Upper lobe of left lung (tissue), 6 donors: ENCODE results near the gene KIF4A. TPM values are rescaled to one million over a fixed set of nuclear protein-coding genes. Genes with fewer than 3 reads are reported as not detected.
A peak's percentile ranks its signal among the peaks of the same experiment; 100 is the strongest.
"Not testable (repeated sequence)": the region's sequence is repeated elsewhere in the genome, so short reads cannot be mapped to it uniquely, and the experiment has no call there.

Experiments used
- ATAC-seq, 2 donors: fragments of 200-7000 bp; cut with Tn5 transposase; one replicate each; pipeline ENCODE4 v1.9.1; 2022; ENCODE audit warnings: mild to moderate bottlenecking in 2 of 2, moderate library complexity in 2 of 2; ENCODE audit not compliant: low FRiP score in 2 of 2
- DNase-seq, 2 donors: peaks; one replicate each; pipeline ENCODE4 v3.0.0-alpha.2; 2019 to 2020
- H3K27ac ChIP-seq, 4 donors: fragments of 200-600 bp; sonication (generic); one replicate each; pipeline ENCODE4 v1.5.1; 2016 to 2019
- H3K27me3 ChIP-seq, 4 donors: fragments of 200-600 bp; sonication (generic); one replicate each; pipeline ENCODE4 v1.5.1; 2017 to 2019
- H3K36me3 ChIP-seq, 4 donors: fragments of 200-600 bp; sonication (generic); one replicate each; pipeline ENCODE4 v1.5.1; 2016 to 2019
- H3K4me1 ChIP-seq, 4 donors: fragments of 200-600 bp; sonication (generic); one replicate each; pipeline ENCODE4 v1.5.1; 2018 to 2019
- H3K4me3 ChIP-seq, 4 donors: fragments of 200-600 bp; sonication (generic); one replicate each; pipeline ENCODE4 v1.5.1; 2017 to 2019; ENCODE audit warnings: mild to moderate bottlenecking in 2 of 4, moderate library complexity in 1 of 4
- H3K9me3 ChIP-seq, 4 donors: fragments of 200-600 bp; sonication (generic); one replicate each; pipeline ENCODE4 v1.5.1; 2018 to 2019
- EP300 ChIP-seq, 4 donors: sonication (generic); formaldehyde crosslinking; IDR thresholded peaks; one replicate each; pipeline ENCODE4 v1.5.1; 2017; ENCODE audit warnings: antibody characterized with exemption in 4 of 4, control low read depth in 2 of 4
- POLR2A ChIP-seq, 4 donors: fragments of 450-650 bp; IDR thresholded peaks; one replicate each; pipeline ENCODE4 v1.5.1; 2016 to 2017; ENCODE audit warnings: antibody characterized with exemption in 4 of 4, mild to moderate bottlenecking in 2 of 4
- POLR2AphosphoS5 ChIP-seq, 2 donors: sonication (generic); formaldehyde crosslinking; IDR thresholded peaks; one replicate each; pipeline ENCODE4 v1.5.1; 2017; ENCODE audit warnings: antibody characterized with exemption in 2 of 2
- WGBS, 2 donors: methylation state at CpG; one replicate each; pipeline ENCODE4 v1.1.5; 2017 to 2018; 5-methylcytosine and 5-hydroxymethylcytosine counted together
- total RNA-seq, 6 donors: library from RNA; depleted of rRNA in 4 of 6; stranded (reverse); fragments of >200 nt in 4 of 6; gene quantifications; one replicate each; pipeline versions ENCODE4 v1.1.0 to v1.2.1, GENCODE V29; 2016 to 2021
- TF ChIP-seq, protein P1 (sequence below), 6 experiments: fragments of 450-650 bp in 4 of 6; fragments of 200-600 bp in 2 of 6; sonication (generic) in 2 of 6; IDR thresholded peaks; one replicate each; pipeline ENCODE4 v1.5.1; 2016 to 2019; ENCODE audit warnings: antibody characterized with exemption in 6 of 6
- donor health status: DM: no; HTN: no; CAD: no; lungs with moderate emphysema.
- donor health status: DM: no; HTN: yes; CAD: no; lungs with severe emphysema.

Gene KIF4A
- total RNA-seq, 6 donors from 2014 or later, result under 0.01 to 2.6 (median 0.69) TPM

GRCh38 chrX:70262952-70263567 lies 26.8 kb upstream of the KIF4A start:
- Histone ChIP-seq H3K4me1 (no peaks in the 10 kb centered on the region), H3K4me3 (no peak overlapping the region), H3K27me3 (no peaks in the 10 kb centered on the region), H3K9me3 (no peaks in the 10 kb centered on the region), H3K36me3 (no peaks in the 10 kb centered on the region), H3K27ac (no peak overlapping the region)
- WGBS, 2 donors, result 21 to 25% methylated on average over 7 of the region's 7 CpGs
- DNase-seq (peak in 1 of 2 donors; percentile 36), ATAC-seq (peak in 1 of 2 donors; percentile 69)
- TF ChIP-seq EP300 (IDR thresholded peaks at IDR 0.05) (no peak), POLR2A (IDR thresholded peaks at IDR 0.05) (no peak)
- TF ChIP-seq, protein P1, sequence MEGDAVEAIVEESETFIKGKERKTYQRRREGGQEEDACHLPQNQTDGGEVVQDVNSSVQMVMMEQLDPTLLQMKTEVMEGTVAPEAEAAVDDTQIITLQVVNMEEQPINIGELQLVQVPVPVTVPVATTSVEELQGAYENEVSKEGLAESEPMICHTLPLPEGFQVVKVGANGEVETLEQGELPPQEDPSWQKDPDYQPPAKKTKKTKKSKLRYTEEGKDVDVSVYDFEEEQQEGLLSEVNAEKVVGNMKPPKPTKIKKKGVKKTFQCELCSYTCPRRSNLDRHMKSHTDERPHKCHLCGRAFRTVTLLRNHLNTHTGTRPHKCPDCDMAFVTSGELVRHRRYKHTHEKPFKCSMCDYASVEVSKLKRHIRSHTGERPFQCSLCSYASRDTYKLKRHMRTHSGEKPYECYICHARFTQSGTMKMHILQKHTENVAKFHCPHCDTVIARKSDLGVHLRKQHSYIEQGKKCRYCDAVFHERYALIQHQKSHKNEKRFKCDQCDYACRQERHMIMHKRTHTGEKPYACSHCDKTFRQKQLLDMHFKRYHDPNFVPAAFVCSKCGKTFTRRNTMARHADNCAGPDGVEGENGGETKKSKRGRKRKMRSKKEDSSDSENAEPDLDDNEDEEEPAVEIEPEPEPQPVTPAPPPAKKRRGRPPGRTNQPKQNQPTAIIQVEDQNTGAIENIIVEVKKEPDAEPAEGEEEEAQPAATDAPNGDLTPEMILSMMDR (IDR thresholded peaks at IDR 0.05), result peak in 4 of 6 experiments; percentile 16 to 40 (median 34)

- no peaks in the 10 kb centered on the region for H3K27me3 ChIP-seq
- ATAC-seq, result no peak
- TF ChIP-seq POLR2A (IDR thresholded peaks at IDR 0.05), result no peak
Measured at GRCh38 chrX:70264784-70265183, 25.1 kb upstream of the KIF4A start.

DNA sequence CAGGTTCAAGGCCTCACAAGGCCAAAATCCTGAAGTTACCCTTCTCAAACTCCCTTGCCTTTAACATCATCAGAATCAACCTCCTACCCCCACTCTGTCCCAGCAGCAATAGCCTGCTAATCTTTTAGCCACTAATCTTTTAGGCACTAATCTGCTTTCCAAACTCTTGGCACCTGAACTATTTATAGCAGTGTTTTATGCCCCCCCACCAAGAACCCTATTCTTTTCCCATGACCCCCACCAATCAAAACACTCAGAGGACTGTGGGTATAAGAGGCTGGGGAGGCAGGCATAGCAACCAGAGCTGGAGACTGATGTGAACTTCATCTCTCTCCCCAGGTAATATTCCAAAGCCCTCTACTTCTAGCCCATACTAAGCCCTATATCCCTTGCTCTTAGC lies 21.9 kb upstream of the KIF4A start, which contains the start of gene ARR3:
Gene ARR3, plus strand, starts transcription at position 301 of the 400 bp plus-strand sequence. CDS start 1,052 bp downstream, outside the sequence.
- ATAC-seq, result no peak
- Histone ChIP-seq H3K4me3 (no peak within 1 kb of the TSS), H3K9me3 (no peaks in the 10 kb centered on the region), H3K27me3 (no peaks in the 10 kb centered on the region), H3K4me1 (no peaks in the 10 kb centered on the region), H3K36me3 (no peaks in the 10 kb centered on the region), H3K27ac (no peak within 1 kb of the TSS)
- TF ChIP-seq POLR2A (IDR thresholded peaks at IDR 0.05) (no peak), POLR2AphosphoS5 (IDR thresholded peaks at IDR 0.05) (no peak), EP300 (IDR thresholded peaks at IDR 0.05) (no peak)
- TF ChIP-seq, protein P1 (IDR thresholded peaks at IDR 0.05), result no peak
- DNase-seq, result no peak

More at GRCh38 chrX:70264784-70265183, 25.1 kb upstream of the KIF4A start:
- Histone ChIP-seq H3K9me3 (no peaks in the 10 kb centered on the region), H3K4me3 (no peak overlapping the region), H3K4me1 (no peaks in the 10 kb centered on the region), H3K36me3 (no peaks in the 10 kb centered on the region), H3K27ac (no peak overlapping the region)
- 46 to 75% methylated on average over 3 of the region's 3 CpGs for WGBS, 2 donors
- no peak for DNase-seq

- WGBS, 2 donors, result 77 to 81% methylated on average over 7 of the region's 7 CpGs
- not testable (repeated sequence) for DNase-seq, H3K4me3 ChIP-seq
Measured at GRCh38 chrX:70274029-70274428, 15.9 kb upstream of the KIF4A start.

DNA sequence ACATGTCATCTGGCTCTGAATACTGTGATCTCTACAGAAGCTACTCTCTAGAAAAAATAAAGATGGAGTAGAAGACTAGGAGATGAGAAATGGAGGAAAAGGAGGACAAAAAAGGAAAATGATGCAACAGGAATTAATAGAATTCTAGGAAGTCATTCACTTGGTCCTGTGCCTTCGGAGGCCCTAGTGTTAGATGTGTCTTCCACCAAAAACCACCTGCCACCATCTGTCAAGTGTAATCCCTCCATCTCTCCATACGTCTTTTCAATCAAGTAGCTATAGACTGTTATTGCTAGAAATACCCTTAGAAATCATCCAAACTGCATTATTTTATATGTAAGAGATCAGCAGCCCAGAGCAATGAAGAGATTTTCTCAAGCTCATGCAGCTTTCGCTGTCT lies 10.8 kb upstream of the KIF4A start:
- Histone ChIP-seq H3K4me3 (no peak overlapping the region), H3K4me1 (no peaks in the 10 kb centered on the region), H3K36me3 (peaks cover 0 to 4% (median 0%) of the 10 kb centered on the region in 4 donors), H3K9me3 (no peaks in the 10 kb centered on the region), H3K27me3 (no peaks in the 10 kb centered on the region), H3K27ac (no peak overlapping the region)
- 79 to 80% methylated on average over 3 of the region's 3 CpGs for WGBS, 2 donors
- ATAC-seq, result no peak
- no peak for TF ChIP-seq POLR2A (IDR thresholded peaks at IDR 0.05)
- TF ChIP-seq, protein P1 (IDR thresholded peaks at IDR 0.05), result no peak
- no peak for TF ChIP-seq EP300 (IDR thresholded peaks at IDR 0.05)
- no peak for DNase-seq

More at GRCh38 chrX:70274029-70274428, 15.9 kb upstream of the KIF4A start:
- H3K27me3 ChIP-seq, ATAC-seq, H3K27ac ChIP-seq, H3K4me1 ChIP-seq, H3K36me3 ChIP-seq, H3K9me3 ChIP-seq: not testable (repeated sequence)

GRCh38 chrX:70280573-70280972 lies 9.3 kb upstream of the KIF4A start:
- H3K27ac ChIP-seq, result no peak overlapping the region
- H3K4me3 ChIP-seq, result no peak overlapping the region
- DNase-seq, result no peak
- no peak for ATAC-seq
- 80 to 91% methylated on average over 1 to 3 of the region's 3 CpGs for WGBS, 2 donors
- no peaks in the 10 kb centered on the region for H3K9me3 ChIP-seq
- TF ChIP-seq EP300 (IDR thresholded peaks at IDR 0.05) (no peak), POLR2AphosphoS5 (IDR thresholded peaks at IDR 0.05) (no peak)
- H3K4me1 ChIP-seq, result no peaks in the 10 kb centered on the region
- H3K36me3 ChIP-seq, result peaks cover 0 to 4% (median 0%) of the 10 kb centered on the region in 4 donors
- no peaks in the 10 kb centered on the region for H3K27me3 ChIP-seq
